ENCODE results near the gene ZKSCAN8.
A peak's percentile ranks its signal among the peaks of the same experiment; 100 is the strongest.

ZKSCAN8 gene

DNA sequence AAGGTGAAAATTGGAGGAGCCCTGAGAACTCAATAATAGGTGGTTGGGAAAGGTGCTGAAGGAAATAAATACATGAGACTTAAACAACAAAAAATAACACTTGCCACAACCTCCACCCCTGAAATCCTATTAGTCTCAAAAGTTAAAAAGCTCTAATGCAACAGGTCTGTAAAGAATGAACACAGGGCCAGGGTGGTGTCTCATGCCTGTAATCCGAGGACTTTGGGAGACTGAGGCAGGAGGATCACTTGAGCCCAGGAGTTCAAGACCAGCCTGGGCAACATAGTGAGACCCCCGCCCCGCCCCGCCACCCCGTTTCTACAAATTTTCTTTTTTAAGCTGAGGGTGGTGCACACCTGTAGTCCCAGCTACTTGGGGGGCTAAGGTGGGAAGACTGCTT, 1.1 kb upstream of the ZKSCAN8 start:
- DNase-seq: no peak

DNA sequence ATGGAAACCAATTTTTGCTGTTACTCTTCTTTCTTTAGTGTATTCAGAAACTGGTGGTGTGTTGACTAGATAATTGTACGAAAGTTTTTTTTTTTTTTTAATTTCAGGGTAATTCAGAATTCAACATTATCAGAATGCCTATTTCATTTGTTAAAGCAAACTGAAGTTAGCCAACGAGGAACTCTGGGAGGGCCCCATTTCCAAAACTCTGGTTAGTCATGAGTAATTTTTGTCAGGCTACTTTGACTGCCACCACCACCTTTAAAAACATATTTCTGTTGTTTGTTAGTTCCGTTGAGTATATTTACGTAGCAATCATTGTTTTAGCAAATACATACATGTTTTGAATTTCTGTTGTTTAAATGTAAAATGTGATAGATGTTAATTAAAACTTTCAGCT, 763 bp downstream of the ZKSCAN8 start:
- no peak for DNase-seq

DNA sequence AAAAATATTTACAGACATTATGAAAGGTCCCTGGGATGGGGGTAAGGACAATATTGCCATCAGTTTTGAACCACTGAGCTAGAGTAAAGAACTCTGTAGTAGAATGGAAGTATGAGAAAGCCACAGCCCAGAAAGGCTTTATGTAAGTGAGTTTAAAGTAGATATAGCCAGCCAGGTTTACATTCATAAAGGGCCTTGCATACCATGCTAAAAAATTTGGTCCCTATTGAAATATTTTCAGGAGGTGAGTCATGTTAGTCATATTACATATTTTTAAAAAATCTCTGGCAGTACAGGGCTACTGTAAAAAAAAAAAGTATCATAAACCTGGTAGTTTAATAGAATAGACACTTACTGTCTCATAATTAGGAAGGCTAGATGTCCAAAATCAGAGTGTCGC, 3.5 kb downstream of the ZKSCAN8 start:
- no peak for DNase-seq

DNA sequence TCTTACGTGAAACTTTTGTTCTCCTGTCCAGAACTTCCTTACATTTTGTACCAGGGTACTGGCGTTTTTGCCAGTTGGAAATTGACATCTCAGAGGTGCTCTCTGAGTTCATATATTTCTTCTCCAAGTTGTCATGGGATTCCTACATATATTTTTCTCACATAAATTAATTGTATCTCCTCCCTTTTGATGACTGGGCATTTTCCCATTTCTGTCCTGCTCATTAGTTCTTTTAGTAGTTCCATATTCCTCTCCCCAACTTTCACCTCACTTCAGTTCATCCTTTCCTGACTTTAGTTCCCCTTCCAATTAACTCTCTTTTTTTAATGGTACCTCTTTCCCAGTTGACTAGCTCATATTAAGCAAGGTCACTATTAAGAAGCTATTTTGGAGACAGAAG, 10.8 kb downstream of the ZKSCAN8 start:
- DNase-seq: no peak

DNA sequence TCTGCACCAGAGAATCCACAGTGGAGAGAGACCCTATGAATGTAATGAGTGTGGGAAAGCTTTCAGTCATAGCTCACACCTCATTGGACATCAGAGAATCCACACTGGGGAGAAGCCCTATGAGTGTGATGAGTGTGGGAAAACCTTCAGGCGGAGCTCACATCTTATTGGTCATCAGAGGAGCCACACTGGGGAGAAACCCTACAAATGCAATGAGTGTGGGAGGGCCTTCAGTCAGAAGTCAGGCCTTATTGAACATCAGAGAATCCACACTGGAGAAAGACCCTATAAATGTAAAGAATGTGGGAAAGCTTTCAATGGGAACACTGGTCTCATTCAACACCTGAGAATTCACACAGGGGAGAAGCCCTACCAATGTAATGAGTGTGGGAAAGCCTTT, 11.9 kb downstream of the ZKSCAN8 start:
- DNase-seq: no peak

DNA sequence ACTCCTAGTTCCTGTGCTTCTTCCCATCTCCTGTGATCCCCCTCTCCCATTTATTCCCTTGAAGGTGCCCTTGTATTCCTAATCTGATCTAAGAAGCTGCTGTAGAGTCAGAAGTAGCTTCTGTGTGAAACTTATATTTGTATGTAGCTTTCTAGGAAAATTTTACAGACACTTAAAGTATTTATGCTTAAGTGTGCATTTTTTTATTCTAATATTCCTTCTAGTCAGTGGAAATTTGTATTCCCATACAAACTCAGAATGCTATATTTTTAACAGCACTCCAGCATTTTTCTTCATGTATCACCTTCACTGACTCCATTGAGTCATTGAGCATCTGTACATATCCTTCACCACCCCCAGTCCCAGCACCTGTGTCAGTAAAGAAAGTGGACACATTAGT, 12.7 kb downstream of the ZKSCAN8 start:
- no peak for DNase-seq

DNA sequence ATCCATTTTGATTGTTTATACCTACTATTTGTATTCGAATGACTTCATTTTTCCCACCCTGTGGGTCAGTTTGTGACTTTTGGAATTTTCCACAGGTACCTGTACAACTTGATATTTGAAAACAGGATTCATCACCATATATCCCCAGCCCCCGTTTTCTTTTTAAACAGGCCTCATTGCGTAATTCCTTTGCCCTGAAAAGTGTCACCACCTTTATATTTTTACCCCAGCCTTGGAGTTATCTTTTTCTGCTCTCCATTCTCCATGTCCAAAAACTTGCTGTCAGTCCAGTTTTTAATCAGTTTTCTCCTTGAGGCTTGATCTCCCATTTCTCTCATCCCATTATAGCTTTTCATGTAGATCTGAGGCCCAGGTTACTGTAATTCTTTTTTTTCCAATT, 16.6 kb downstream of the ZKSCAN8 start:
- DNase-seq: no peak

DNA sequence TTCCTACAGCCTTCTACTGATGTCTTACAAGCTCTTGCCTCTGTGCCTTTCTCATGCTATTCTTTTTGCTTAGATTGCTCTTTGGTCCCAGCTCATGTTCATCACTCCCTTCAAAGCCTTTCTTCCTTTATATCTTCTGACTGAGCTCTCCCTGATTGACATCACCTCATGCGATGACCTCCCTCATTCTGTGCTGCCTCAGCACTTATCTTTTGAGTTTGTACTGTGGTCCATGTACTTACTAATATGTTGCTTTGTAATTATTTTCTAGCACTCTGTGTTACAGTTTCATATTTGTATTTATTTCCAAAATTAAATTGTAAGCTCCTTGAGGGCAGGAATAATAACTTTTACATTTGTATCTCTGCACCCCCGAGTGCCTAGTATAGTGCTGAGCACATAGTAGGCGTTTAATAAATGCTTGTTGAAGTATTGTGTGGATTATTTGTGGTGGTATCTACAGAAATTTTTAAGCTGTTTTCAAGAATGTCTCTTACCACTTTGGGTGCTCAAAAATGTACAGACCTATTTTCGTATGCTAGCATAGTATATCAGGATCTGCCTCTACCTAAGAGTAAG, 17.4 kb downstream of the ZKSCAN8 start:
- DNase-seq: no peak

DNA sequence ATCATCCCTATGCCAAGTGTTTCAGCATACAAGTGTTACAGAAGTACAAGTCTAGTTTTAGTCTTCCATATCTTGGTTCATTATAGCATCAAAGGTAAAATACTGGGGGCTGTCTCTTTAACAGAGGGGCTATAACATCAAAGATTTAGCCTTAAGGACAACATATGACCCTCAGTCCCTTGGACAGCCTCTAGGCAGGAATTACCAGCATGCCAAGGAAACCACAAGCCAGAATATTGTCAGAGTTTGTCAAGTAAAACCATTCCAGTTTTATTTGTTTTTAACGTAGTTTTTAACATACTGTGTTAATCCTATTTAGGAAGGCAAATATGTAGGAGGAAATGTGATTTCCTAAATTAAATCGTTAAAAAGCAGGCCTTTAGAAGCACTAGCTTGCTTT, 18.6 kb downstream of the ZKSCAN8 start:
- no peak for DNase-seq

DNA sequence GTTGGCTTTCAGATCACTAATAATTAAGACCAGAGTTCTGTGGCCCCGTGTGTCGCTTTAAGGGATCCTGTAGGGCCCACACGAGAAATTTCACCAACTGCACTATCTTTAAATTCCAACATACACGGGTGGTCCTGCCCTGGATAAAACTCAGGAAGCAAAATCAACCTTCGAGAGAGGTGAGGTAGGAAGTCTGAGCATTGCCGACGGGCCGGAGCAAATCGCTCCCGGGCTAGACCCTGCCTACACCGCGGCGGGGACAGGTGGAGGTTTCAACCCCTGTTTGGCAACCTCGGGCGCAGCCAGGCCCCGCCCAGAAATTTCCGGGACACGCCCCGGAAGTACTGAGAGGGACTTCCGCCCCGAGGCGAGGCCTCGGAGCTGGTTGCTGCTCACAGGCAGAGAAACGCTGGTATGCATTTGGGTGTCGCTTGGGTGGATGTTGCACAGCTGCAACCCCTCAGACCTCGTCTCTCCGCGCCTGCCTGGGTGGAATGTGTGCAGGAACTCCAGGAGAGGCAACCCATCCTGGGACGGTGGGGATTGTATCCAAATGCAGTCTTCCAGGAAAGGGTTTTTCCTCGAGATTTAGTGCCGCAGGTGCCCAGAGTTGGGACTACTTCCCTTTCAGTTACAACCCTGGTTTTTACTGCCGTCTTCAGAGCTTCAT, 19.9 kb downstream of the ZKSCAN8 start:
- DNase-seq: peak; percentile 9

DNA sequence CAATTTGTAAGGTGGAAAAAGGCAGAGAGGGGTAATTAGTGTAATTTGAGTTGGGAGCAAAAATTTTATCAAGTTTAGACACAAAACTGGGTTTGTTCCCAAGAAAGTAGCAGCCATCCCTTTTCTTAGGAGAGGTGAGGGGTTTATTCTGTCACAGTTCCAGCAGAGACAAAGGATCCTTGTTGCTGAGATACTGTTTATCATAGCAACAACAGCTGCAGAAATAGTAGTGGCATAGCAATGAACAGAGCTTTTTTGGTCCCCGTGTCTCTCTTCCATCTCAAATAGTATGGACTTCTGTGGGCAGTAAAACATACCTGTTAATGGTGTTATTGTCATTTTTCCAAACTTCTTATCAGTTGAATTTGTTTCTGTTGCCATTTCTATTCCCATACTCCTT, 23.9 kb downstream of the ZKSCAN8 start:
- DNase-seq: no peak

DNA sequence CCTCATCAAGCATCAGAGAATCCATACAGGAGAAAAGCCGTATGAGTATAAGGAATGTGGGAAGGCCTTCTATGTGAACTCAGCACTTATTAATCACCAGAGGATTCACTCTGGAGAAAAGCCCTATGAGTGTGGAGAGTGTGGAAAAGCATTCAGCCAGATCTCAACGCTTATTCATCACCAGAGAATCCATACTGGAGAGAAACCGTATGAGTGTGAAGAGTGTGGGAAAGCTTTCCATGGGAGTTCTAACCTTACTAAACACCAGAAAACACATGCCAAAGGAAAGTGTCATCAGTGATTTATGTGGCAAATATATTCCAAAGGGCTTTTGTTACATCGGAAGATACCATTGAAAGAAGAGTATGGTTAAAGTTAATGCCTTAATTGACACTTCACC, 25.4 kb downstream of the ZKSCAN8 start:
- DNase-seq: no peak

DNA sequence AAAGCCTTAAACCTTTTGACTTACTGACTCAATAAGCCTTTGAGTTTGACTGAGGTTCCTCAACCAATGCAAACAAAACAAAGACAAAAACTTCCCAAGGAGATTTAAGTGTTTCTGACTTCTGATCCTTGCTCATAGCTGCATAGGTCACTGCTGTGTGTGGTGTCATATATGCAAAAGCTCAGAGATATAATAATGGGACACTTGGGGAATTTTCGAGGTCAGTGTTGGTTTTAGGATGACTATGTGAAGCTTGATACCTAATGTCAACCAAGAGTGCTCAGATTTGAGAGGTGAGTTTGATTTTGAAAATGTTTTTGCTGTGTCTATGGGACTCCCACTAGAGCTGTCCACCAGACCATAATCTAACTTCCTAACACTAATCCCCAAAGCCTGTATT, 26.2 kb downstream of the ZKSCAN8 start:
- no peak for DNase-seq

DNA sequence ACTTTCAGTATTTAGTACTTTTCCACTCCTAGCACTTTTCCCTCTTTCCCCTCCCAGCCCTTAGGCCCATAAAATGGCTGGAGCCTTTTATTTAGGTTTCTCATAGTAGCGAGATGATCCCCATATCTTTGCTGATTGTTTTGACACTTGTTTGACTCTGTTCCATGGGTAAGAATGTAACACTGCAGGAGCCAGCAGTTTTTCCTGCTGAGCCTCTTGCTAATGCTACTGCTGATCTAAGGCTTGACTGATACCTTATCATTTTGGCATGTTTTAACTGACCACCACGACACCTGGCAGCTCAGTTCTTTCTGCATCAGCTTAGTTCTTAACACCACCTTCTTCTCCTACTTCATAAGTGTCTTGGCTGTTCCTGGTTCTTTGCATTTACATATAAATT, 29.6 kb downstream of the ZKSCAN8 start:
- DNase-seq: no peak

DNA sequence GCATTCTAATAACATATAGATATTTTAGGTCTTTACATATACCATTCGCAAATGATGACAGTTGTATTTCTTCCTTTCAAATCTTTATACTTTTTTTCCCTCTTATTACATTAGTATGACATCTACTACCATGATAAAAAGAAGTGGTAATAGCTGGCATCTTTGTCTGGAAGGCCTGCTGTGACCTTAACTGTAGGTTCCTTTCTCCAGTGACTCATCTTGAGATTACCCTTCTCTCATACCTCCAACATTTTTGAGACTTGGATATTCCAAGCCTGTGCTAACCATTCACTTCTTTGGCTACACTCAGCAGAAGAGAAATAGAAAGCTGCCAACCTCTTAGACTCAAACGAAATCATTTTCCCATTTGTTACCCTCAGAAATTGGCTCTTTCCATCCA, 30.3 kb downstream of the ZKSCAN8 start:
- DNase-seq: no peak

DNA sequence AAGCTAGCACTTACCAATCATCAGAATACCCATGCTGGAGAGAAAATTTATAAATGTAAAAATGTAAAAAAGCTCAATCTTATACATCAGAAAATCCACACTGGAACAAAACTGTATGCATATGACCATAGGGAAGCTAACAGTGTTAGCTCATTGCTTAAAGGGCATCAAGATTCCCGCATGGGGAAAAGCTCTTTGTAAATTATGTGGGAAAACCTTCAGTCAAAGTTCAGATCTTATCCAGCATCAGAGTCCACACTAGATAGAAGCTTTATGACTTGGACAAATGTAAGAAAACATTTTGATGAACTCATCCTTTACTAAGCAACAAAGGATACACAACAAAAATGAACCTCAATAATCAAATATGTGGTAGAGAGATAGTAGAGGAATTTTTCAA, 34.7 kb downstream of the ZKSCAN8 start:
- DNase-seq: no peak

DNA sequence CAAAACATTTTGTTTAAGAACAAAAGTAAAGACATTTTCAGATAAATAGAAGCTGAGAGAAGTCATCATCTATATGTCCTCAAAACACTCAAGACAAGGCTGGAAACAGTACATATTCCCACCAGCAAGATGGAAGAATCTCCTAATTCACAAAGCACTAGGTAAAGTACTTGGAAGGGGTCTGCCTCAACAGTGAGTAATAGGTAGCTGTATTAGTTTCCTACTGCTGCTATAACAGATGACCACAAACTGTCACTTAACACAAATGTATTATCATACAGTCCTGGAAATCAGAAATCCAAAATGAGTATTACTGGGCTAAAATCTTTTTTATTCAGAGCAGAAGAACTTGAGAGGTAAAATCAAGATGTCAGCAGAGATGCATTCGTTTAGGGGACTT, 40.6 kb downstream of the ZKSCAN8 start:
- DNase-seq: no peak

DNA sequence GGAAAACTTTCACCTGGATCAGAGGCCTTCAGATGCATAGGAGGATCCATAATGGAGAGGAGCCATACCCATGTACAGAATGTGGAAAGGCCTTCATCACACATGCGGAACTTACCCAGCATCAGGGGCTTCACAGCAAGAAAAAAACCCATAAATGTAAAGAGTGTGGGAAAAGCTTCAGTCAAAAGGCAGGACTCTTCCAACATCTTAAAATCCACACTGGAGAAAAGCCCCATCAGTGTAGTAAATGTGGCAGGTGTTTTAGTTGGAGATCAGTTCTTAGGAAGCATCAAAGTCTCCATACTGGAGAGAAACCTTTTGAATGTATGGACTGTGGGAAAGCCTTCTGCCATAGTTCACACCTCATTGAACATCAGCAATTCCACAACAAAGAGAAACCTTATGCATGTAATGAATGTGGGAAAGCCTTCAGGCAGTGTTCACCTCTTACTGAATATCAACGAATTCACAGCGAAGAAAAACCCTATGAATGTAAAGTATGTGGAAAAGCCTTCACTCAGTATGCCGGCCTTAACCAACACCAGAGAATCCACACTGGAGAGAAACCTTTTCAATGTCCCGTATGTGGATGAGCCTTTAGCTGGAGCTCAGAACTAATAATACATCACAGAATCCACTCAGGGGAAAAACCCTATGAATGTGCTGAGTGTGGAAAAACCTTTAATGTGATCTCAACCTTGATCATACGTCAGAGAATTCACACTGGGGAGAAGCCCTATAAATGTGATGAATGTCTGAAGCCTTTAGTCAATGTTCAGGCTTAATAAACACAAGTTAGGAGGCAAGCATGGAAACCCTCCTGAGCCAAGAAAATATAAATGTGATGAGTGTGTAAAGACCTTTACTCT, 46.7 kb downstream of the ZKSCAN8 start:
- no peak for DNase-seq

DNA sequence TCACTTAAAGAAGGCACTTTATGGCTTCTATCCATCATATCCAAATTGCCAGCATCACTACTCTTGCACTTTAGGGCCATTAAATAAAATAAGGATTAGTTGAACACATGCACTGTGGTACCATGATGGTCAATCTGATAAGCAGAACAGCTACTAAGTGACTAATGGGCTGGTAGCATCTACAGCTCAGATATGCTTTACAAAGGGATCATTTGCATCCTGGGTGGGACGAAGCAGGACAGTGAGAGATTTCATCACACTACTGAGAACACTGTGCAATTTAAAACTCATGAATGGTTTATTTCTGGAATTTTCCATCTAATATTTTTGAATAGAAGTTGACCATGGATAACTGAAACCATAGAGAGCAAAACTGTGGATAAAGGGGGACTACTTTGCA, 58.3 kb downstream of the ZKSCAN8 start:
- DNase-seq: no peak

DNA sequence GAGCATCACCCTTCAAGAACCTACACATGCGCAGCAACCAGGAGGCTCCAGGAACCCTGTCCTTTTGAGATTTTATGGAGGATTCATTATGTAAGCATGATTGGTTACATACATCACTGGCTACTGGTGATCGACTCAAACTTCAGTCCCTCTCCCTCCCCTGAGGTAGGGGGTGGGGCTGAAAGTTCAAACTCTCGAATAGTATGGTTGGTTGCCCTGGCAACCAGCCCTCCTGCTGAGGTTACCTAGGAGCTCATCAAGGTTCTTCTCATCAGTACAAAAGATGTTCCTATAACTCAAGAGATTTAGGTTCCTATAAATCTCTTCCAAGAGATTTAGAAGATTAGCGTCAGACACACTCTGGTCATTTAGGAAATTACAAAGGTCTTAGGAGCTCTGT, 61.5 kb downstream of the ZKSCAN8 start:
- no peak for DNase-seq

DNA sequence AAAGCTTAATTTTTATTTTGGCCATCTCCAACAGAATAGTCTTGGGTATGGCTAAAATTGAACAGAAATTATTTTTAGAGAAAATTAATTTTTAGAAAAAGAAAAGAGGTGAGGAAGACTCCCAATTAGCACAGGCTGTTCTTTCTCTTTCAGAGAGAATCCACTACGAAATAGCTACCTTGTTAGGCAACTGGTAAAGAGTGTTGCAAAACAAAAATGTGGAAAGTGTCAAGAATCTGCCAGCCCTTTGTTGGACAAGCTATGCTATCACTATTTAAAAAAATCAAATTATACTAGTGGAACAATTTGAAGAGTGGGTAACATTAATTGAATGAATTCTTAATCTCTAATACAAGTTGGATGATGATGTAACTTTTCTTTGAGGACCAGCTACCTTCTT, 64.2 kb downstream of the ZKSCAN8 start:
- no peak for DNase-seq

DNA sequence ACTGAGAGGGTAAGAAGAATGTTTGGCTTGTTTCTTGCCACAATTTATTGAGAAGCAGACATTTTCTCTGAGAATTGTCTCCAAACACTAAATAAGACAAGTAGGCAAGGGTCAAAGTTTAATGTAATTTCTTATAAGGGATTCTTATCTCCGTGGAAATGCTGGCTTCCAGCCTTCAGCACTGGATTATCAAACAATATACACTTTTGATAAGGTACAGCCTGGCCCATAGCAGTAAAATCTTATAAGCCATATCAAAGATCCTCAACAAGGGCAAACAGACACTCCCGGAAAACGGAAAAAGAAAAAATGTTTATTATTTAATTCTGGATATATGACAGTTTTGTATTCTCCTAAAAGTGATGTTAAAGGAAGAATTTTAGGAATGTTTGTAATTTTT, 64.8 kb downstream of the ZKSCAN8 start:
- DNase-seq: no peak

DNA sequence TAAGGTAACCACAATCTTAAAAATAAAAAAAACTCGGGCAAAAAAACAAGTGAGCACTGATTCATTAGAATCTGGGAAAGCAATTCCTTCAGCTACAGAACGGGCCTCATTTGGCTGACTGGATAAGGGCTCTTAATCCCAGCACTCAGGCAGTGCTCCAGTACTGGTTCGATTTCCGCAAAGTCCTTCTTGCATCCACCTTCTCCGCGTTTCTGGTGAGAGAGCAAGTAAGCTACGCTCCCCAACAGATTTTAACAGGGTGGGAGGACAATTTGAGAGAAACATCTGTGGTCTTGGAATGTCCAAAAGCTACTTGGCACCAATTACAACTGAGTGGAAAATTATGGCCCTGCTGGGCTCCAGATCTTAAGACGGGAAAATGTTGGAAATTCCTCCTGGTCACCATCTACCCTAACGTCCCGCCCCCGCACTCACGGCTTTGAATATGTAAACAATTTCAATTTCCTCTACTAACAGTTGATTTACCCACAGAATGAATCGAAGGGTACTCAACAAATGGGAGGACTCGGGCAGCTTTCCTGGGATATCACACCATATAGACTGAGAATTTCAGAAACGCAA, 65.3 kb downstream of the ZKSCAN8 start:
- DNase-seq: no peak

DNA sequence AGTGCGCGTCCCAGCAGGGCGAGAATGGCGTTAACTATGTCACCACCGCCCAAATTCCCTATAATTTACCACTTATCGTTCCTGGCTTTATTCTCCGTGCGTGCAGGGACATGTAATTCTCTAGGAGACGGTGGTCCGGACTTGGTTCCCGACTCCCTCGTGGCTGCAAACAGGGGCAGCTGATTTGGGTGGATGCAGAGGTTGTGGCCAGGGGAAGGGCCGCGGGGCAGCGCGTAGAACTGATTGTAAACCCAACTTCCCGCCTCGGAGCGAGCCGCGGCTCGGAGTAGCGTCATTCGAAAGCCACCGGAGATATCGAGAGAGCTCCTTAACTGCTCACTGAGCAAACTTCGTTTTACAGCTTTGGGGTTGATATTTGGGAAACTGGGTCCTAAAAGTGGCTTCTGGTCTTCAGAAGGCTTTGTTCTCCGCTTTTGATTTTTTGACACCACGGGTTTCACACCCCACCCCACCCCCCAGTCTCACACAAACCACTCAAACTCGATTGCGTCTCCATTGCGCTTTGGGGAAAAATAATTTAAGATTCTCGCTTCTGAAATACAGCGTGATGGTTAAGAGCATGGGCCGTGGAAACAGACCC, 65.9 kb downstream of the ZKSCAN8 start:
- DNase-seq: no peak

All from NCI-H1105 (cell line).